Tibial artery (tissue), 4 donors: ENCODE data around the gene OR51E1.

ENCODE experiments used
- DNase-seq, 2 donors: peaks; one replicate each; pipeline ENCODE4 v3.0.0-alpha.2; 2019
- H3K27ac ChIP-seq, 2 donors: fragments of 200-600 bp; sonication (generic) in 1 of 2; 1 replicate in 1 of 2; 2 replicates in 1 of 2; pipeline ENCODE4 v1.5.1; 2018 to 2019; ENCODE audit warnings: mild to moderate bottlenecking in 1 of 2
- H3K27me3 ChIP-seq, 2 donors: fragments of 200-600 bp; sonication (generic) in 1 of 2; one replicate each; pipeline versions ENCODE4 v1.5.1 to v1.6.0; 2016 to 2019
- H3K36me3 ChIP-seq, 3 donors: fragments of 200-600 bp; sonication (generic) in 2 of 3; one replicate each; pipeline ENCODE4 v1.5.1; 2016 to 2019; ENCODE audit warnings: mild to moderate bottlenecking in 2 of 3
- H3K4me1 ChIP-seq, 4 donors: fragments of 200-600 bp; sonication (generic) in 2 of 4; 1 replicate in 3 of 4; 2 replicates in 1 of 4; pipeline ENCODE4 v1.5.1; 2016 to 2019
- H3K4me3 ChIP-seq, 2 donors: fragments of 200-600 bp; sonication (generic) in 1 of 2; 1 replicate in 1 of 2; 2 replicates in 1 of 2; pipeline ENCODE4 v1.5.1; 2018 to 2019; ENCODE audit warnings: mild to moderate bottlenecking in 2 of 2
- H3K9me3 ChIP-seq, 3 donors: fragments of 200-600 bp; sonication (generic) in 1 of 3; one replicate each; pipeline ENCODE4 v1.5.1; 2016 to 2019
- CTCF ChIP-seq, 2 experiments: fragments of 200-600 bp in 1 of 2; fragments of 450-650 bp in 1 of 2; IDR thresholded peaks; one replicate each; pipeline ENCODE4 v1.5.1; 2017 to 2019; ENCODE audit warnings: antibody characterized with exemption in 2 of 2, mild to moderate bottlenecking in 1 of 2, moderate library complexity in 1 of 2
- intact Hi-C: fragments of 100-400 bp; cut with DNase I; formaldehyde crosslinking; loops from one replicate; pipeline ENCODE4 v1.15.0; 2023; ENCODE audit warnings: low total_unique reads

OR51E1 gene

DNA sequence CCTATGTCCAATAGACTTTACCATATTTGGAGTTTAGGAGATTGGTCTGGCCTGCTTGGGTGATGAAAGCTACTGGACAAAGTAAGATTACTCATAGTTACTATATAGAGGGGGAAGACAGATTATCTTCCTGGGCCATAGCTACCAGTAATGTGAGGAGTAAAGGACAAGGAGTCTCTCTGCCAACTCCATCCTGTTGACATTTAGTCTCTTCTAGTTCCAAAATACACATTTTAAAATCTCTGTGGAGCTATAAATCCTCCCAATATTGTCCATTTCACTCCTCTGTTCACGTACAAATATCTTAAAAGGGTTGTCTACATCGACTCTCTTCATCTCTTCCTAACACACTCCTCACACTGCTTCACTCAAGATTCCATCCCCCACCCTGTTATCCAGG is 7.6 kb upstream of the OR51E1 start:
- no peak overlapping the region for H3K4me3 ChIP-seq
- H3K27me3 ChIP-seq, result no peaks in the 10 kb centered on the region
- no peak for DNase-seq
- no peaks in the 10 kb centered on the region for H3K9me3 ChIP-seq
- peaks cover 0 to 6% (median 5%) of the 10 kb centered on the region in 4 donors for H3K4me1 ChIP-seq
- TF ChIP-seq CTCF (IDR thresholded peaks at IDR 0.05), result no peak
- no peaks in the 10 kb centered on the region for H3K36me3 ChIP-seq
- intact Hi-C loops, result loop anchor here (5.0 kb wide), 1 partner anchor 191 kb away; no protein-coding TSS in a partner anchor
- no peak overlapping the region for H3K27ac ChIP-seq

DNA sequence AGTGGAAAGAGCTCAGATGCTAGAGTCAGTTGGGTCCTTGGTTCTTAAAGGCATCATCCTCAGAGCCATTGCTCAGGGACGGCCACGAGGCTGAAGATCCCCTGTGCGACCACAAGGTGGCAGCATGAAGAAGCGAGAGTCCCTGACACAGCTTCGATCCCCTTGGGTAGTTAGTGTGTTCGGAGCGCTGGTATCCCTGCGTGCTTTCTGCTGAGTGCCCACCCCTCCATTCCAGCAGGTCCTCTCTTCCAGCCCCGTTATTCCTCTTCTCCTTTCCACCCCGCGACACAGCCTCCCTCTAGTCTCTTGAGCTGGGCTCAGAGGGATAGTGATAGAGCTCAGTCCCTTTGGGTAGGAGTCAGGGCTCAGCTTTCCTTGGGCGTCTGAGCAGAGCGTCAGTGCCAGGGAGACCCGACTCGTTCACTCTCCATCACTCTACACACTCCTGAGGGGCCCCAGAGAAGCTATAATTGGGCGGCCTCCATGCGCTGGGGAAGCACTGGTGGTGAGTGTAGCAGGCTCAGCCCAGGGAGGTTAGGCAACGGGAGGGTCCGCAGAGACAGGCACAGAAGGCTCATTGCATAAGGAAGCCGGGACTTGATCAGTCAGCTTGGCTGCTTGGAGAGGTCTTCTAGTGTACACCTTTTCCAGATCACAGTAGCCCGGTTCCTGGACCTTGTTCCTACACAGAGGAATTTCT is 6.7 kb upstream of the OR51E1 start, which contains the start of gene OR51D1:
TSS of gene OR51D1 (plus strand) at position 516 of the 700 bp plus-strand sequence. CDS start 2,314 bp downstream, outside the sequence.
- H3K27ac ChIP-seq, result peak within 1 kb of the TSS; percentile 14 to 43
- peak within 1 kb of the TSS; percentile 40 to 52 for H3K4me3 ChIP-seq
- H3K27me3 ChIP-seq, result no peaks in the 10 kb centered on the region
- TF ChIP-seq CTCF (IDR thresholded peaks at IDR 0.05), result peak; percentile 87 to 92
- no peaks in the 10 kb centered on the region for H3K9me3 ChIP-seq
- H3K4me1 ChIP-seq, result peaks cover 0 to 12% (median 5%) of the 10 kb centered on the region in 4 donors
- H3K36me3 ChIP-seq, result no peaks in the 10 kb centered on the region
- intact Hi-C loops, result loop anchor here (5.0 kb wide), 1 partner anchor 190 kb away; no protein-coding TSS in a partner anchor
- peak; percentile 66 to 79 for DNase-seq

DNA sequence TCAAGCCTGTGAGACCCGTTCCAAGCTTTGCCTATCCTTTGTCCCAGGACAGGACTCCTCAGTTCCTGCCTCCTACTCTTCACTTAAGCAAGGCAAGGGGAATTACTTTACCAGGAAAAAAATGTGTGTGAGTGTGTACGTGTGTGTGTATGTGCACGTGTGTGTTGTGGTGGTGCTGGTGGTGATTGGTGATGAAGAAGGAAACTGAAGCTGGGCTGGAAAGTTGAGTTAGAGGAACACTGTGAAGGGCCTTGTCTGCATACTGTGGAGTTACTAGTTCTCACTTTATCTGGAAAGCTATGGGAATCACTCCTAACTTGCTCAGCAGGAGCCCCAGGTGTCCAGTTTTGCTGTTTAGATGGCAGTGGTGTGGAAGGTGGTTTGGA is 6.1 kb upstream of the OR51E1 start:
- no peak for DNase-seq
- H3K4me3 ChIP-seq, result peak overlapping the region; percentile 40 to 52
- peak overlapping the region in 1 of 2 donors; percentile 14 for H3K27ac ChIP-seq
- H3K4me1 ChIP-seq, result peaks cover 0 to 17% (median 5%) of the 10 kb centered on the region in 4 donors
- no peaks in the 10 kb centered on the region for H3K9me3 ChIP-seq
- no peaks in the 10 kb centered on the region for H3K27me3 ChIP-seq
- H3K36me3 ChIP-seq, result no peaks in the 10 kb centered on the region
- TF ChIP-seq CTCF (IDR thresholded peaks at IDR 0.05), result no peak
- intact Hi-C loops, result loop anchor here (5.0 kb wide), 1 partner anchor 190 kb away; no protein-coding TSS in a partner anchor

DNA sequence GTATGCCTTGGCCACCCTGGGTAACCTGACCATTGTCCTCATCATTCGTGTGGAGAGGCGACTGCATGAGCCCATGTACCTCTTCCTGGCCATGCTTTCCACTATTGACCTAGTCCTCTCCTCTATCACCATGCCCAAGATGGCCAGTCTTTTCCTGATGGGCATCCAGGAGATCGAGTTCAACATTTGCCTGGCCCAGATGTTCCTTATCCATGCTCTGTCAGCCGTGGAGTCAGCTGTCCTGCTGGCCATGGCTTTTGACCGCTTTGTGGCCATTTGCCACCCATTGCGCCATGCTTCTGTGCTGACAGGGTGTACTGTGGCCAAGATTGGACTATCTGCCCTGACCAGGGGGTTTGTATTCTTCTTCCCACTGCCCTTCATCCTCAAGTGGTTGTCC is 3.9 kb upstream of the OR51E1 start:
- intact Hi-C loops, result loop anchor here (5.0 kb wide), 1 partner anchor 187 kb away; no protein-coding TSS in a partner anchor
- H3K27me3 ChIP-seq, result no peaks in the 10 kb centered on the region
- H3K9me3 ChIP-seq, result no peaks in the 10 kb centered on the region
- no peak overlapping the region for H3K4me3 ChIP-seq
- TF ChIP-seq CTCF (IDR thresholded peaks at IDR 0.05), result no peak
- DNase-seq, result no peak
- peaks cover 0 to 31% (median 9%) of the 10 kb centered on the region in 4 donors for H3K4me1 ChIP-seq
- H3K36me3 ChIP-seq, result no peaks in the 10 kb centered on the region
- no peak overlapping the region for H3K27ac ChIP-seq

- H3K4me3 ChIP-seq, result no peak overlapping the region
- peaks cover 0 to 46% (median 15%) of the 10 kb centered on the region in 4 donors for H3K4me1 ChIP-seq
- no peak for TF ChIP-seq CTCF (IDR thresholded peaks at IDR 0.05)
- no peak overlapping the region for H3K27ac ChIP-seq
- intact Hi-C loops, result no loop called here
- DNase-seq, result no peak
- H3K27me3 ChIP-seq, result no peaks in the 10 kb centered on the region
- H3K36me3 ChIP-seq, result no peaks in the 10 kb centered on the region
- H3K9me3 ChIP-seq, result no peaks in the 10 kb centered on the region
Observed at GRCh38 chr11:4641501-4641900, 2.3 kb upstream of the OR51E1 start.
